OCI-LY1 (cell line): Measurements from ENCODE around the gene MRGPRX2.

Source experiments
- EZH2 ChIP-seq: fragments of 200-600 bp; sonication (generic), shearing (Covaris generic); IDR thresholded peaks from 2 replicates; pipeline ENCODE4 v1.8.0; 2017; ENCODE audit warnings: borderline replicate concordance, mixed run types, mild to moderate bottlenecking, antibody characterized with exemption, low read length, moderate library complexity, mixed read lengths
- TF ChIP-seq, protein P1 (sequence below): fragments of 200-600 bp; sonication (generic), shearing (Covaris generic); IDR thresholded peaks from 2 replicates; pipeline ENCODE4 v1.5.1; 2017; ENCODE audit warnings: mild to moderate bottlenecking, antibody characterized with exemption, low read length, moderate library complexity, mixed read lengths

GRCh38 chr11:19013181-19013857 lies 47.2 kb downstream of the MRGPRX2 start:
- TF ChIP-seq, protein P1, sequence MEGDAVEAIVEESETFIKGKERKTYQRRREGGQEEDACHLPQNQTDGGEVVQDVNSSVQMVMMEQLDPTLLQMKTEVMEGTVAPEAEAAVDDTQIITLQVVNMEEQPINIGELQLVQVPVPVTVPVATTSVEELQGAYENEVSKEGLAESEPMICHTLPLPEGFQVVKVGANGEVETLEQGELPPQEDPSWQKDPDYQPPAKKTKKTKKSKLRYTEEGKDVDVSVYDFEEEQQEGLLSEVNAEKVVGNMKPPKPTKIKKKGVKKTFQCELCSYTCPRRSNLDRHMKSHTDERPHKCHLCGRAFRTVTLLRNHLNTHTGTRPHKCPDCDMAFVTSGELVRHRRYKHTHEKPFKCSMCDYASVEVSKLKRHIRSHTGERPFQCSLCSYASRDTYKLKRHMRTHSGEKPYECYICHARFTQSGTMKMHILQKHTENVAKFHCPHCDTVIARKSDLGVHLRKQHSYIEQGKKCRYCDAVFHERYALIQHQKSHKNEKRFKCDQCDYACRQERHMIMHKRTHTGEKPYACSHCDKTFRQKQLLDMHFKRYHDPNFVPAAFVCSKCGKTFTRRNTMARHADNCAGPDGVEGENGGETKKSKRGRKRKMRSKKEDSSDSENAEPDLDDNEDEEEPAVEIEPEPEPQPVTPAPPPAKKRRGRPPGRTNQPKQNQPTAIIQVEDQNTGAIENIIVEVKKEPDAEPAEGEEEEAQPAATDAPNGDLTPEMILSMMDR = peak; percentile 45; the same call in 1 of the 2 replicates
- no peak for TF ChIP-seq EZH2
